Measurements from ENCODE around the gene EML3. TPM values are rescaled to one million over a fixed set of nuclear protein-coding genes. Genes with fewer than 3 reads are reported as not detected.
A peak's percentile ranks its signal among the peaks of the same experiment; 100 is the strongest.

EML3 gene
- total and polyA plus RNA-seq, 9 donors, result 29.9 to 138 (median 94.4) TPM

- Histone ChIP-seq H3K9me3 (no peaks in the 10 kb centered on the region), H3K4me1 (ENCODE audit: insufficient read depth) (peaks cover 19% of the 10 kb centered on the region), H3K27ac (no peak overlapping the region), H3K36me3 (no peaks in the 10 kb centered on the region), H3K4me3 (no peak overlapping the region), H3K27me3 (no peaks in the 10 kb centered on the region)
- intact Hi-C loops (cut with DNase I), result loop anchor here in 2 of 4 donors (5.0 to 10.0 kb wide), 3 partner anchors 142 to 1056 kb away; partner anchors contain the start of genes PLAAT3 (in 1 of the 2) and SCGB1A1 (in 1 of the 2)
- peak in 2 of 5 donors; percentile 4 to 12 for DNase-seq
- 82 to 84% (median 83%) methylated on average over 8 of the region's 8 CpGs for WGBS, 3 donors
- TF ChIP-seq EP300 (IDR thresholded peaks at IDR 0.05) (no peak), POLR2A (IDR thresholded peaks at IDR 0.05) (no peak), CTCF (IDR thresholded peaks at IDR 0.05) (no peak)
Observed at GRCh38 chr11:62559204-62559603, 53.4 kb downstream of the EML3 start.

DNA sequence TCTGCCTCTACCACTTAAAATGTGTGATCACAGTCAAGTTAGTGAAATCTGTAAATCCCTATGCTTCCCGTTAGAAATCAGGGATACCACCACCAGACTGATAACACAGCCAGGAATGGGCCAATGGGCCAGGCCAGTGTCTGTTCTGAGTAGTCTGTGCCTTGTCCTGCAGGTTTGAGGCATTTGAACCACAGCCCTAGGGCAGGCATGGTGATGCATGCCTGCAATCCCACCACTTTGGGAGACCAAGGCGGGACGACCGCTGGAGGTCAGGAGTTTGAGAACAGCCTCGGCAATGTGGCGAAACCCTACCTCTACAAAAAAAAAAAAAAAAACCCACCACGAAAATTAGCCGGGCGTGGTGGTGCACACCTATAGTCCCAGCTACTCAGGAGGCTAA is 53.9 kb downstream of the EML3 start:
- Histone ChIP-seq H3K36me3 (no peaks in the 10 kb centered on the region), H3K27me3 (no peaks in the 10 kb centered on the region), H3K9me3 (no peaks in the 10 kb centered on the region), H3K4me3 (no peak overlapping the region), H3K4me1 (ENCODE audit: insufficient read depth) (peaks cover 23% of the 10 kb centered on the region), H3K27ac (no peak overlapping the region)
- TF ChIP-seq EP300 (IDR thresholded peaks at IDR 0.05) (no peak), CTCF (IDR thresholded peaks at IDR 0.05) (no peak), POLR2A (IDR thresholded peaks at IDR 0.05) (no peak)
- whole genome bisulfite sequencing, 3 donors, result 80 to 88% (median 84%) methylated on average over 9 of the region's 9 CpGs
- intact Hi-C loops (cut with DNase I), result loop anchor here in 2 of 4 donors (5.0 to 10.0 kb wide), 3 partner anchors 141 to 1056 kb away; partner anchors contain the start of genes PLAAT3 (in 1 of the 2) and SCGB1A1 (in 1 of the 2)
- peak in 2 of 5 donors; percentile 23 to 37 for DNase-seq

- H3K36me3 ChIP-seq, result no peaks in the 10 kb centered on the region
- H3K27me3 ChIP-seq, result no peaks in the 10 kb centered on the region
- WGBS, 3 donors, result 55 to 65% (median 59%) methylated on average over 3 of the region's 3 CpGs
- no peak for TF ChIP-seq CTCF (IDR thresholded peaks at IDR 0.05)
- TF ChIP-seq EP300 (IDR thresholded peaks at IDR 0.05), result no peak
- TF ChIP-seq POLR2A (IDR thresholded peaks at IDR 0.05), result no peak
- no peak for DNase-seq
- H3K4me1 ChIP-seq (ENCODE audit: insufficient read depth), result peaks cover 29% of the 10 kb centered on the region
- peak overlapping the region in 1 of 2 donors; percentile 68 for H3K27ac ChIP-seq
- H3K9me3 ChIP-seq, result no peaks in the 10 kb centered on the region
- intact Hi-C loops (cut with DNase I), result loop anchor here in 2 of 4 donors (5.0 to 10.0 kb wide), 3 partner anchors 140 to 1058 kb away; partner anchors contain the start of genes PLAAT3 (in 1 of the 2) and SCGB1A1 (in 1 of the 2)
- no peak overlapping the region for H3K4me3 ChIP-seq
Observed at GRCh38 chr11:62556875-62557631, 55.5 kb downstream of the EML3 start.

- intact Hi-C loops (cut with DNase I), result loop anchor here in 2 of 4 donors (5.0 to 10.0 kb wide), 3 partner anchors 139 to 1059 kb away; partner anchors contain the start of genes PLAAT3 (in 1 of the 2) and SCGB1A1 (in 1 of the 2)
- Histone ChIP-seq H3K27ac (peak overlapping the region; percentile 2 to 68), H3K4me3 (no peak overlapping the region), H3K9me3 (no peaks in the 10 kb centered on the region), H3K27me3 (no peaks in the 10 kb centered on the region), H3K4me1 (ENCODE audit: insufficient read depth) (peaks cover 35% of the 10 kb centered on the region), H3K36me3 (no peaks in the 10 kb centered on the region)
- TF ChIP-seq POLR2A (IDR thresholded peaks at IDR 0.05) (no peak), CTCF (IDR thresholded peaks at IDR 0.05) (no peak), EP300 (IDR thresholded peaks at IDR 0.05) (no peak)
- WGBS, 3 donors, result 13 to 18% (median 16%) methylated on average over 14 of the region's 14 CpGs
- DNase-seq, result peak; percentile 81 to 88 (median 83)
Observed at GRCh38 chr11:62556108-62556874, 56.3 kb downstream of the EML3 start.

All from ovary (tissue), 9 donors.